Renal pelvis (tissue), 12 donors: ENCODE results near the gene PCDHGC5. TPM values are rescaled to one million over a fixed set of nuclear protein-coding genes. Genes with fewer than 3 reads are reported as not detected.
A peak's percentile ranks its signal among the peaks of the same experiment; 100 is the strongest.

Experiments
- DNase-seq: peaks from one replicate; pipeline ENCODE4 v3.0.0-alpha.2; 2013
- long read RNA-seq, 16 experiments: transcript quantifications; one replicate each; lab custom pipeline, GENCODE V29; 2026
- polyA plus RNA-seq, 3 donors: library from polyadenylated mRNA; unstranded; fragments of 120-200 nt; gene quantifications; one replicate each; pipeline ENCODE4 v1.2.1, GENCODE V29; 2013; ENCODE audit not compliant: insufficient read length in 3 of 3

The PCDHGC5 gene
- polyA plus RNA-seq, result 1 to 10 TPM in 1 of 3 donors, under 1 TPM in 2; 0.40 to 1.1 (median 0.93) TPM
- long read RNA-seq, donor 1, result 0 reads
- long read RNA-seq, donor 2, result 0 reads
- long read RNA-seq, donor 3, partial matches to known transcripts, result 0 of 1 reads
- long read RNA-seq, donor 3, other reads (novel, unspliced or antisense), result 0 of 1 reads
- long read RNA-seq, donor 4, result 0 reads
- long read RNA-seq, donor 5, result 0 reads
- long read RNA-seq, donor 6, result 0 reads
- long read RNA-seq, donor 7, full-length matches to known transcripts, result 2 of 2 reads
- long read RNA-seq, donor 7, partial matches to known transcripts, result 0 of 2 reads
- long read RNA-seq, donor 7, other reads (novel, unspliced or antisense), result 0 of 2 reads
- long read RNA-seq, donor 8, result 0 reads
- long read RNA-seq, donor 9, partial matches to known transcripts, result 0 of 1 reads
- long read RNA-seq, donor 9, other reads (novel, unspliced or antisense), result 0 of 1 reads
- long read RNA-seq, donor 10, result 0 reads
- long read RNA-seq, donor 11, result 0 reads
- long read RNA-seq, donor 12, partial matches to known transcripts, result 0 of 2 reads
- long read RNA-seq, donor 12, other reads (novel, unspliced or antisense), result 0 of 2 reads
- long read RNA-seq, donor 13, partial matches to known transcripts, result 0 of 2 reads
- long read RNA-seq, donor 13, other reads (novel, unspliced or antisense), result 0 of 2 reads
- long read RNA-seq, donor 14, result 0 reads
- long read RNA-seq, donor 15, partial matches to known transcripts, result 0 of 1 reads
- long read RNA-seq, donor 15, other reads (novel, unspliced or antisense), result 0 of 1 reads
- long read RNA-seq, donor 16, result 0 reads

- DNase-seq, result no peak
Observed at GRCh38 chr5:141488591-141489561, at the start of gene PCDHGC5. Gene PCDHGC5 (plus strand): TSS chr5:141489081. CDS start chr5:141489241, 160 bp downstream.

- no peak for DNase-seq
Observed at GRCh38 chr5:141439411-141440141, 49.3 kb upstream of the PCDHGC5 start.

- no peak for DNase-seq
Observed at GRCh38 chr5:141440341-141440740, 48.5 kb upstream of the PCDHGC5 start.

GRCh38 chr5:141441571-141442170 lies 47.2 kb upstream of the PCDHGC5 start:
- DNase-seq, result no peak

GRCh38 chr5:141465351-141465750 lies 23.5 kb upstream of the PCDHGC5 start:
- DNase-seq, result no peak

- peak; percentile 94 for DNase-seq
Observed at GRCh38 chr5:141475625-141476131, 13.2 kb upstream of the PCDHGC5 start, which contains the start of gene PCDHGC3. Gene PCDHGC3 (plus strand): TSS chr5:141475966. CDS start chr5:141476117, 151 bp downstream.

- peak; percentile 84 for DNase-seq
Observed at GRCh38 chr5:141476132-141476911, 12.6 kb upstream of the PCDHGC5 start.

- DNase-seq, result no peak
Observed at GRCh38 chr5:141477044-141477575, 11.8 kb upstream of the PCDHGC5 start.

- DNase-seq, result no peak
Observed at GRCh38 chr5:141477815-141478214, 11.1 kb upstream of the PCDHGC5 start.

- no peak for DNase-seq
Observed at GRCh38 chr5:141478321-141478945, 10.4 kb upstream of the PCDHGC5 start.

- DNase-seq, result no peak
Observed at GRCh38 chr5:141479776-141480175, 9.1 kb upstream of the PCDHGC5 start.

GRCh38 chr5:141483902-141484301 lies 5.0 kb upstream of the PCDHGC5 start:
- no peak for DNase-seq

- no peak for DNase-seq
Observed at GRCh38 chr5:141484310-141484640, 4.6 kb upstream of the PCDHGC5 start.

- no peak for DNase-seq
Observed at GRCh38 chr5:141484641-141485311, 4.1 kb upstream of the PCDHGC5 start, which contains the start of gene PCDHGC4. Gene PCDHGC4 (plus strand): TSS chr5:141485030. CDS start chr5:141485174, 144 bp downstream.

- DNase-seq, result no peak
Observed at GRCh38 chr5:141485321-141486055, 3.4 kb upstream of the PCDHGC5 start.

GRCh38 chr5:141486091-141486490 lies 2.8 kb upstream of the PCDHGC5 start:
- no peak for DNase-seq

- no peak for DNase-seq
Observed at GRCh38 chr5:141487131-141487530, 1.8 kb upstream of the PCDHGC5 start.
